Measurements from ENCODE around the gene EMP3.

Gene EMP3

DNA sequence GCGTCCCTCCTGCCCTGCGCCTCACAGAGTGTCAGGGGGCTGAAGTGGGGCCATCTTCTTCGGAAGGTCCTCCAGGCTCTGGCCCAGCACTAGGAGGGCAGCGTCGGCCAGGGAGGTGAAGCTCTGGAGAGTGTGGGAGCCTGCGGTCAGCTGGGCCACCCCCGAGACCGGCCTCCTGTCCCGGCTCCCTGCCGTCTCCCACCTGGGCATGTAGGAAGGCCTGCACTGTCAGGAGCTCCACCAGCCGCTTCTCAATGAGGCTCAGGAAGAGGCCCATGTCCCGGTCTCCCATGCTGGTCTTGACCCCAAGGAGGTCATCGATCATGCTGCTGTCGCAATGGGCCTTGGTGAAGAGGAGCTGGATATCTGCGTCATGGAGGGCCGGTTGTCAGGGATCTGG lies 27.4 kb upstream of the EMP3 start:
- no peaks in the 10 kb centered on the region for H3K36me3 ChIP-seq (ENCODE audit: control insufficient read depth, insufficient read depth, low read length)
- no peak for DNase-seq
- H3K4me1 ChIP-seq (ENCODE audit: control insufficient read depth, low read depth, low read length), result no peaks in the 10 kb centered on the region
- H4K8ac ChIP-seq (ENCODE audit: low read depth, low read length), result no peak overlapping the region
- no peak overlapping the region for H3K4ac ChIP-seq (ENCODE audit: low read depth, low read length)
- no peak overlapping the region for H3K56ac ChIP-seq (ENCODE audit: low read length)
- no peak overlapping the region for H3K4me2 ChIP-seq (ENCODE audit: low read length)
- H3K27me3 ChIP-seq (ENCODE audit: insufficient read depth, low read length, poor library complexity), result no peaks in the 10 kb centered on the region
- no peak overlapping the region for H3K9ac ChIP-seq (ENCODE audit: low read length)
- no peak overlapping the region for H4K5ac ChIP-seq (ENCODE audit: low read length)
- H2AK5ac ChIP-seq (ENCODE audit: low read length), result no peak overlapping the region
- no peaks in the 10 kb centered on the region for H3K79me2 ChIP-seq (ENCODE audit: control insufficient read depth, insufficient read depth, low read length)
- H2BK15ac ChIP-seq (replicated peaks; ENCODE audit: low read depth), result no peak overlapping the region
- H3K27ac ChIP-seq (ENCODE audit: low read depth, low read length), result no peak overlapping the region
- H3K18ac ChIP-seq (ENCODE audit: low read length), result no peak overlapping the region
- H3K4me3 ChIP-seq (ENCODE audit: low read length), result no peak overlapping the region
- H3K79me1 ChIP-seq (ENCODE audit: low read length), result no peaks in the 10 kb centered on the region
- no CpG with 5 or more reads among the region's 16 CpGs for WGBS (ENCODE audit: extremely low coverage, insufficient coverage, low lambda C conversion rate)
- no peak overlapping the region for H2BK5ac ChIP-seq (ENCODE audit: low read length)
- no peak overlapping the region for H3K23ac ChIP-seq (ENCODE audit: low read length)
- no peak overlapping the region for H2BK120ac ChIP-seq (ENCODE audit: low read depth, low read length)

DNA sequence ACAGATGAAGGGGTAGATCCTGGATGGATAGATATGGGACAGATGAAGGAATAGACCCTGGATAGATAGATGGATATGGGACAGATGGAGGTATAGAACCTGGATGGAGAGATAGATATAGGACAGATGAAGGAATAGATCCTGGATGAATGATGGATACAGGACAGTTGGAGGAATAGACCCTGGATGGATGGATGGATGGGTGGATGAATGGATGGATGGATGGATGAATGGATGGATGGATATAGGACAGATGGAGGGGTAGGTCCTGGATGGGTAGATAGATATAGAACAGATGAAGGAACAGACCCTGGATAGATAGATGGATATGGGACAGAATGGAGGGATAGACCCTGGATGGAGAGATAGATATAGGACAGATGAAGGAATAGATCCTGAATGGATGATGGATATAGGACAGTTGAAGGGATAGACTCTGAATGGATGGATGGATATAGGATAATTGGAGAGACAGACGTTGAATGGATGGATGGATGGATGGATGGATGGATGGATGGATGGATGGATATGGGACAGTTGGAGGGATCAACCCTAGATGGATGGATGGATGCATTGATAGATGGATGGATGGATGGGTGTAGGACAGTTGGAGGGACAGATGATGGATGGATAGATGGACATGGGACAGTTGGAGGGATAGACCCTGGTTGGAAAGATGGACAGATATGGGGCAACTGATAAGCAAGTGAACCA lies 23.3 kb upstream of the EMP3 start:
- Histone ChIP-seq H3K79me1 (ENCODE audit: low read length) (no peaks in the 10 kb centered on the region), H4K8ac (ENCODE audit: low read depth, low read length) (no peak overlapping the region), H3K79me2 (ENCODE audit: control insufficient read depth, insufficient read depth, low read length) (no peaks in the 10 kb centered on the region), H3K27ac (ENCODE audit: low read depth, low read length) (no peak overlapping the region), H3K4me3 (ENCODE audit: low read length) (no peak overlapping the region), H2BK15ac (replicated peaks; ENCODE audit: low read depth) (no peak overlapping the region), H3K9ac (ENCODE audit: low read length) (no peak overlapping the region), H3K27me3 (ENCODE audit: insufficient read depth, low read length, poor library complexity) (no peaks in the 10 kb centered on the region), H2AK5ac (ENCODE audit: low read length) (no peak overlapping the region), H3K4ac (ENCODE audit: low read depth, low read length) (no peak overlapping the region), H2BK5ac (ENCODE audit: low read length) (no peak overlapping the region), H3K56ac (ENCODE audit: low read length) (no peak overlapping the region), H3K23ac (ENCODE audit: low read length) (no peak overlapping the region), H4K5ac (ENCODE audit: low read length) (no peak overlapping the region), H3K4me1 (ENCODE audit: control insufficient read depth, low read depth, low read length) (no peaks in the 10 kb centered on the region), H3K36me3 (ENCODE audit: control insufficient read depth, insufficient read depth, low read length) (no peaks in the 10 kb centered on the region), H3K18ac (ENCODE audit: low read length) (no peak overlapping the region), H3K4me2 (ENCODE audit: low read length) (no peak overlapping the region), H2BK120ac (ENCODE audit: low read depth, low read length) (no peak overlapping the region)
- WGBS (ENCODE audit: extremely low coverage, insufficient coverage, low lambda C conversion rate), result no CpG with 5 or more reads among the region's 1 CpG
- no peak for DNase-seq

DNA sequence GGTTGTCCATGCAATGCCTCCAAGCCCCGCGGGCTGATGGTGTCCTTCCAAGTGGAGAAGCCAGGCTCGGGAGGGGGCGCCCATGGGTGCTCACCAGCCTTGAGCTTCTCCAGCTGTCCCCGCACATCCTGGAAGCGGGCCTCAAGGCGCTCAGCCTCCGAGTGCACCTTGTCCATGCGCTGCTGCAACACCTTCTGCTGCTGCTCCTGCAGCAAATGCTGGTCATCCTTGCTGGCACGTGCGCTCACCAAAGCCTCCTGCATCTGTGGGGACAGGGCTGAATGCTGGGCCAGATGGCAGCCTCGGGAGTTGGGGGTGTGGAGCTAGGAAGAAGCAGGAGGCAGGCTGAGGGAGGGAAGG lies 22.8 kb upstream of the EMP3 start:
- Histone ChIP-seq H3K79me2 (ENCODE audit: control insufficient read depth, insufficient read depth, low read length) (no peaks in the 10 kb centered on the region), H3K4me3 (ENCODE audit: low read length) (no peak overlapping the region), H2BK5ac (ENCODE audit: low read length) (no peak overlapping the region), H3K4me2 (ENCODE audit: low read length) (no peak overlapping the region), H2AK5ac (ENCODE audit: low read length) (no peak overlapping the region), H3K9ac (ENCODE audit: low read length) (no peak overlapping the region), H3K4me1 (ENCODE audit: control insufficient read depth, low read depth, low read length) (no peaks in the 10 kb centered on the region), H3K27ac (ENCODE audit: low read depth, low read length) (no peak overlapping the region), H3K23ac (ENCODE audit: low read length) (no peak overlapping the region), H3K27me3 (ENCODE audit: insufficient read depth, low read length, poor library complexity) (no peaks in the 10 kb centered on the region), H3K4ac (ENCODE audit: low read depth, low read length) (no peak overlapping the region), H3K79me1 (ENCODE audit: low read length) (no peaks in the 10 kb centered on the region), H4K5ac (ENCODE audit: low read length) (no peak overlapping the region), H4K8ac (ENCODE audit: low read depth, low read length) (no peak overlapping the region), H3K18ac (ENCODE audit: low read length) (no peak overlapping the region), H3K36me3 (ENCODE audit: control insufficient read depth, insufficient read depth, low read length) (no peaks in the 10 kb centered on the region), H2BK120ac (ENCODE audit: low read depth, low read length) (no peak overlapping the region), H2BK15ac (replicated peaks; ENCODE audit: low read depth) (no peak overlapping the region), H3K56ac (ENCODE audit: low read length) (no peak overlapping the region)
- no CpG with 5 or more reads among the region's 12 CpGs for WGBS (ENCODE audit: extremely low coverage, insufficient coverage, low lambda C conversion rate)
- DNase-seq, result no peak

DNA sequence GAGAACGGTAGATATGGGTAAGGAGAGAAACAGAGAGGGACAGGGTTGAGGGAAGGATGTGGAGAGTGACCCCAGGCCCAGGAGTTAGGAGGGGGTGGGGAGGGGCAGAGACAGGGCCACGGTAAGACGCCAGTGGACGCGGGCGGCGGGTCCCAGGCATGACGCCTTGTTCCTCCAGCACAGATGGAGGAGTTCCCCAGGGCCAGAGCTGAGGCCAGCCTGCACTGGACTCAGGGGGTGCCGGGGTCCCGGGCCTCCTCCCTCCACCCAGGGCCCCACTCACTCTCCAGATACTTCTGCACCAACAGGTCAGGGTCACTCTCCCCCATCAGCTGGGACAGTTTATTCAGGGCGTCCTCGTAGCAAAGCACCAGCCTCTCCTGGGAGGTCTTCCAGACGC lies 22.0 kb upstream of the EMP3 start:
- Histone ChIP-seq H3K56ac (ENCODE audit: low read length) (no peak overlapping the region), H3K23ac (ENCODE audit: low read length) (no peak overlapping the region), H2AK5ac (ENCODE audit: low read length) (no peak overlapping the region), H2BK5ac (ENCODE audit: low read length) (no peak overlapping the region), H3K4me3 (ENCODE audit: low read length) (no peak overlapping the region), H3K4me2 (ENCODE audit: low read length) (no peak overlapping the region), H3K4ac (ENCODE audit: low read depth, low read length) (no peak overlapping the region), H3K27ac (ENCODE audit: low read depth, low read length) (no peak overlapping the region), H2BK120ac (ENCODE audit: low read depth, low read length) (no peak overlapping the region), H3K9ac (ENCODE audit: low read length) (no peak overlapping the region), H2BK15ac (replicated peaks; ENCODE audit: low read depth) (no peak overlapping the region), H4K5ac (ENCODE audit: low read length) (no peak overlapping the region), H3K79me2 (ENCODE audit: control insufficient read depth, insufficient read depth, low read length) (no peaks in the 10 kb centered on the region), H3K79me1 (ENCODE audit: low read length) (no peaks in the 10 kb centered on the region), H4K8ac (ENCODE audit: low read depth, low read length) (no peak overlapping the region), H3K18ac (ENCODE audit: low read length) (no peak overlapping the region), H3K27me3 (ENCODE audit: insufficient read depth, low read length, poor library complexity) (no peaks in the 10 kb centered on the region), H3K36me3 (ENCODE audit: control insufficient read depth, insufficient read depth, low read length) (no peaks in the 10 kb centered on the region), H3K4me1 (ENCODE audit: control insufficient read depth, low read depth, low read length) (no peaks in the 10 kb centered on the region)
- DNase-seq, result no peak
- no CpG with 5 or more reads among the region's 13 CpGs for WGBS (ENCODE audit: extremely low coverage, insufficient coverage, low lambda C conversion rate)

DNA sequence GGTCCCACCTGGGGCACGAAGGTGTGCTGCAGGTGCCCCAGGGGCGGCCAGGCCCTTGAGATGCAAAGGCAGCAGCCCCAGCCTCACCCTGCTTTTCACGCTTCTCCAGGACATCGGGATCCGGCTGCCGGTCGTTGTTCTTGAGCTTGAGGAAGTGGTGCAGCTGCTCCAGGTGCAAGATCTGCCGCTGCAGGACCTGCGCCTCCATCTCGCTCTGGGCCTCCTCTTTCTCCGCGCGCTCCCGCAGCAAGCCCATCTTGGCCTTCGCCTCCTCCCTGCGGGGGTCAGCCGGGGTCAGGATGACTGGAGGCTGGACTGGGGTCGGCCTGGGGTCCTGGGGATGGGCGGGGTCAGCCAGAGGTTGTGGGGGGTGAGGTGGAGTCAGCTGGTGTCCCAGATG lies 21.5 kb upstream of the EMP3 start:
- Histone ChIP-seq H3K4me1 (ENCODE audit: control insufficient read depth, low read depth, low read length) (no peaks in the 10 kb centered on the region), H2BK120ac (ENCODE audit: low read depth, low read length) (no peak overlapping the region), H4K8ac (ENCODE audit: low read depth, low read length) (no peak overlapping the region), H3K18ac (ENCODE audit: low read length) (no peak overlapping the region), H3K4ac (ENCODE audit: low read depth, low read length) (no peak overlapping the region), H3K56ac (ENCODE audit: low read length) (no peak overlapping the region), H3K4me2 (ENCODE audit: low read length) (no peak overlapping the region), H3K4me3 (ENCODE audit: low read length) (no peak overlapping the region), H3K36me3 (ENCODE audit: control insufficient read depth, insufficient read depth, low read length) (no peaks in the 10 kb centered on the region), H2BK5ac (ENCODE audit: low read length) (no peak overlapping the region), H2AK5ac (ENCODE audit: low read length) (no peak overlapping the region), H3K27me3 (ENCODE audit: insufficient read depth, low read length, poor library complexity) (no peaks in the 10 kb centered on the region), H3K9ac (ENCODE audit: low read length) (no peak overlapping the region), H4K5ac (ENCODE audit: low read length) (no peak overlapping the region), H3K23ac (ENCODE audit: low read length) (no peak overlapping the region), H3K79me1 (ENCODE audit: low read length) (no peaks in the 10 kb centered on the region), H2BK15ac (replicated peaks; ENCODE audit: low read depth) (no peak overlapping the region), H3K79me2 (ENCODE audit: control insufficient read depth, insufficient read depth, low read length) (no peaks in the 10 kb centered on the region), H3K27ac (ENCODE audit: low read depth, low read length) (no peak overlapping the region)
- WGBS (ENCODE audit: extremely low coverage, insufficient coverage, low lambda C conversion rate), result no CpG with 5 or more reads among the region's 19 CpGs
- no peak for DNase-seq
